ENCODE data around the gene ZNF785.

Gene ZNF785

DNA sequence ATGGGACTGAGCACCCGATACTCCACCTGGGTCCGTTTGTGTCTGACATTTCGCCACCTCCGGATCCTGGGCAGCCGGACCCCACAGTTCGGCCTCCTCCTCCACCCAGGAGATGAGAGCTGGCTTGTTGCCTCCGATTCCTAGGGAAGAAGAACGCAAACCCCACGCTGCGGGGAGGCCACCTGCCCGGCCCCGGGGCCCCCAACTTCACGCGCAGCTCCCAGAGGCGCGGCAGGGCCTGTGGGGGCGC lies 27.9 kb downstream of the ZNF785 start:
- peak overlapping the region; percentile 74 to 77 for H3K4me3 ChIP-seq (replicated peaks in 1 of 2; ENCODE audit: low read depth in 2 of 2, low read length in 2 of 2)
- TF ChIP-seq, protein P1, sequence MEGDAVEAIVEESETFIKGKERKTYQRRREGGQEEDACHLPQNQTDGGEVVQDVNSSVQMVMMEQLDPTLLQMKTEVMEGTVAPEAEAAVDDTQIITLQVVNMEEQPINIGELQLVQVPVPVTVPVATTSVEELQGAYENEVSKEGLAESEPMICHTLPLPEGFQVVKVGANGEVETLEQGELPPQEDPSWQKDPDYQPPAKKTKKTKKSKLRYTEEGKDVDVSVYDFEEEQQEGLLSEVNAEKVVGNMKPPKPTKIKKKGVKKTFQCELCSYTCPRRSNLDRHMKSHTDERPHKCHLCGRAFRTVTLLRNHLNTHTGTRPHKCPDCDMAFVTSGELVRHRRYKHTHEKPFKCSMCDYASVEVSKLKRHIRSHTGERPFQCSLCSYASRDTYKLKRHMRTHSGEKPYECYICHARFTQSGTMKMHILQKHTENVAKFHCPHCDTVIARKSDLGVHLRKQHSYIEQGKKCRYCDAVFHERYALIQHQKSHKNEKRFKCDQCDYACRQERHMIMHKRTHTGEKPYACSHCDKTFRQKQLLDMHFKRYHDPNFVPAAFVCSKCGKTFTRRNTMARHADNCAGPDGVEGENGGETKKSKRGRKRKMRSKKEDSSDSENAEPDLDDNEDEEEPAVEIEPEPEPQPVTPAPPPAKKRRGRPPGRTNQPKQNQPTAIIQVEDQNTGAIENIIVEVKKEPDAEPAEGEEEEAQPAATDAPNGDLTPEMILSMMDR (IDR thresholded peaks at IDR 0.05; ENCODE audit: low read depth, low read length): no peak
- DNase-seq (ENCODE audit: low read depth in 2 of 2): no peak

DNA sequence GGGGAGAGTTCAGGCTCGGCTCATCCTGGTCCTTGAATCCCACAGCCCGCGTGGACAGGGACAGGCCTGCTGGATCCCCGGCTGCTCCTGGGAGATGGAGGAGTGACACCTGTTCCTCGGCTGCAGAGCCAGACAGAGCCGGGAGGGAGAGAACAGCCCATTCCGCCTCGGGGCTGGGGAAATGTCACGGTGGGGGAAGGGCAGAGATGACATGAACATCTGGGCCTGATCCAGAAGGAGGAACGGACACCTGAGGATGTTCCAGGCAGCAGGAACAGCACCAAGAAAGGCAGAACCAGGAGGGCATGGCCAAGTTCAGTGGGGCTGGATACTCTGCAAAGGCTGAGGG lies 29.4 kb downstream of the ZNF785 start:
- TF ChIP-seq, protein P1 (IDR thresholded peaks at IDR 0.05; ENCODE audit: low read depth, low read length): no peak
- H3K4me3 ChIP-seq (replicated peaks in 1 of 2; ENCODE audit: low read depth in 2 of 2, low read length in 2 of 2): no peak overlapping the region
- DNase-seq (ENCODE audit: low read depth in 2 of 2): no peak

DNA sequence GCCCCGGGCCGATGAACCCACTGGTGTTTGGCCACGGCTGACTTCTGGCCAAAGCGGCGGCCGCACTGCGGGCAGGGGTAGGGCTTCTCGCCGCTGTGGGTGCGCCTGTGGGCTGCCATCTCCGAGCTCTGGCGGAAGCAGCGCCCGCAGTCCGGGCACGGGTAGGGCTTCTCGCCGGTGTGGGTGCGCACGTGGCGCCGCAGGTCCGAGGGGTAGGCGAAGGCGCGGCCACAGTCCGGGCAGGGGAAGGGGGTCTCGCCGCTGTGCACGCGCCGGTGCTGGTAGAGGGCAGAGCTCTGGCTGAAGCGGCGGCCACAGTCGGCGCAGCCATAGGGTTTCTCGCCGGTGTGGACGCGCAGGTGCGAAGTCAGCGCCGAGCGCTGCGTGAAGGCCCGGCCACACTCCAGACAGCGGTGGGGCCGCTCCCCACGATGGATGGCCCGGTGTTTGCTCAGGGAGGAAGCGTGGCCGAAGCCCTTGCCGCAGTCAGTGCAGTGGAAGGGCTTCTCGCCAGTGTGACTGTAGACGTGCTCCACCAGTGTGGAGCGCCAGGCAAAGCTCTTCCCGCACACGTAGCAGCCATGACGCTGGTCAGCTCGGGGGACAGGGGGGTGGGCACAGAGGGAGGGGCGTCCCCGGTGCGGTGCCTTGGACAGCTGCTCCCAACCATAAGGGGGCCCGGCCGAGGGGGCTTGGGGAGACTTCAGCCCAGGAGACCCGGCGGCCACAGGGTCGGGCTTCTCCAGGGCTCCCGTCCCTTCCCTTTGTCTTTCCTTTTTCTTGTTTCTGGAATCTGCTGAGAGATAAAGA lies 30.0 kb downstream of the ZNF785 start:
- no peak for DNase-seq (ENCODE audit: low read depth in 2 of 2)
- TF ChIP-seq, protein P1 (IDR thresholded peaks at IDR 0.05; ENCODE audit: low read depth, low read length): no peak
- no peak overlapping the region for H3K4me3 ChIP-seq (replicated peaks in 1 of 2; ENCODE audit: low read depth in 2 of 2, low read length in 2 of 2)

DNA sequence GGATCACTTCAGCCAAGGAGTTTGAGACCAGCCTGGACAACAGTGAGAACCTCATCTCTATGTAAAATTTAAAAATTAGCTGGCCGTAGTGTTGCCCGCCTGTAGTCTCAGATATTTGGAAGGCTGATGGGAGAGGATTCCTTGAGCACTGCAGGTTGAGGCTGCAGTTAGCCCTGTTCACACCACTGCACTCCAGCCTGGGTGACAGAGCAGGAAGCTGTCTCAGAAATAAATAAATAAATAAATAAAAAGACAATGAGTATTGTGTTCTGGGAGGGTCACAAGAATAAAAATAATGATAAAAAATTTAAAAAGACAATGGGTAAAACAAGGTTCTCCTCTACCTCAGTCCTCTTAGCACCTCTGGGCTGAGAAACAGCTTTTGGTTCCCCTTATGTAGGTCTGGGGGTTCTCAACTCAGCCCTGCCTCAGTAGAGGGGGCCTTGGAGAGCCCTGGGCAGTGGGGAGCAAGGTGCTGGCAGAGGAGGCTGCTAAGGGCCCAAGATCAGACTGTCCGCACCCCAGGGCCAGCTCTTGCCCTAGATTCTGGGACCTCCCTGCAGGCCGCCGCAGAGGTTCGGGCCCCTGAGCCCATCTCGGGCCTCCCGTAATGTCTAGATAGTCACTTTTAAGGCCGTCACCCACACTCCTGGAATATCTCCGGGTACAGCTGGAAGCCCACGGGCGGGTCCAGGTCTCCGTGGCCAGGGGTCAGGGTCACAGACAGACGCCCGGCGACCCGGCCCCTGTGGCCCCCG lies 30.8 kb downstream of the ZNF785 start:
- H3K4me3 ChIP-seq (replicated peaks in 1 of 2; ENCODE audit: low read depth in 2 of 2, low read length in 2 of 2): no peak overlapping the region
- TF ChIP-seq, protein P1 (IDR thresholded peaks at IDR 0.05; ENCODE audit: low read depth, low read length): no peak
- no peak for DNase-seq (ENCODE audit: low read depth in 2 of 2)

DNA sequence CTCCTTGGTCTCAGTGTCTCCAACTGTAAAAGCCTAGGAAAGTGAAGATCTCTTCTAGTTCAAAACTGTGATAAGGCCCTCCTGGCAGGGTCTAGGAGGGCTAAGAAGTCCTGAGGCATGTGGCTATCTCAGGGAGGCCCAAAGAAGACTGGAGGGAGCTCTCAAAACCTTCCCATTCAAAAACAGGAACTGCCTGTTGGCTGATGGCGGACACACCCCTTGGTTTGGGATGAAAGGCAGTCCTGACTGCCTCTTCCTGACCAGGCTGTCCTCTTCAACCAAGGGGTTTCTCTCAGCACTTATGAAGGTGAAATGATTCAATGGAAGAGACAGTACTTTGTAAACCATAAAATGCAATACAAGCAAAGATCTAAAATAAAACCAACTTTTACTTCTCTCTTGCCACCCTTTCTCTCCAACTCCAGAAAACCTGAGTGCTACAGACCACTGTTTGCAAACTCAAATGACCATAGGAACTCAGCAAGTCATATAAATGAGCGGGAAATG lies 32.1 kb downstream of the ZNF785 start:
- no peak for DNase-seq (ENCODE audit: low read depth in 2 of 2)
- TF ChIP-seq, protein P1 (IDR thresholded peaks at IDR 0.05; ENCODE audit: low read depth, low read length): no peak
- no peak overlapping the region for H3K4me3 ChIP-seq (replicated peaks in 1 of 2; ENCODE audit: low read depth in 2 of 2, low read length in 2 of 2)

DNA sequence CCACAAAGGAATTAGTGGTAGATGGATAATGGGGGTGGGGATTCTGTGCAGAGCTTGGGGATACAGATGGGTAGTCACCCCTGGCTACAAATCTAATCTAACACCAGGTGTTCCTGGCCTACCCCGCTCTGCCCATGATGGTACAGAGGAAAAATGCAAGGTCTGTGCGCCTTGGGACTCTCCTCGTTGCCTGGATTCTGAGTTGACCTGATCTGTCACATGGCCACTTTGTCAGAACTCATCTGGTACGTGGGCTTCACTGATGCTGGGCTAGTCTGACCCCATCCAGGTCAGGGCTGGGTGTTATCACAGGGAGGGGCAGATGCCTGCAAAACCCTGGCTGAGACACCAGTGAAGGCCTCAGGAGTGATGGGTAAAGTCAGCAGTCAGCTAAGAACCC lies 32.5 kb downstream of the ZNF785 start:
- TF ChIP-seq, protein P1 (IDR thresholded peaks at IDR 0.05; ENCODE audit: low read depth, low read length): no peak
- no peak overlapping the region for H3K4me3 ChIP-seq (replicated peaks in 1 of 2; ENCODE audit: low read depth in 2 of 2, low read length in 2 of 2)
- DNase-seq (ENCODE audit: low read depth in 2 of 2): no peak
